GM19324 (cell line): ENCODE results near the gene TNNI2.

Source experiments
- ATAC-seq: cut with Tn5 transposase; IDR thresholded peaks from one replicate; pipeline ENCODE4 v1.9.1; 2021; ENCODE audit warnings: mild to moderate bottlenecking, moderate library complexity; ENCODE audit not compliant: unreplicated experiment, low FRiP score

The TNNI2 gene

DNA sequence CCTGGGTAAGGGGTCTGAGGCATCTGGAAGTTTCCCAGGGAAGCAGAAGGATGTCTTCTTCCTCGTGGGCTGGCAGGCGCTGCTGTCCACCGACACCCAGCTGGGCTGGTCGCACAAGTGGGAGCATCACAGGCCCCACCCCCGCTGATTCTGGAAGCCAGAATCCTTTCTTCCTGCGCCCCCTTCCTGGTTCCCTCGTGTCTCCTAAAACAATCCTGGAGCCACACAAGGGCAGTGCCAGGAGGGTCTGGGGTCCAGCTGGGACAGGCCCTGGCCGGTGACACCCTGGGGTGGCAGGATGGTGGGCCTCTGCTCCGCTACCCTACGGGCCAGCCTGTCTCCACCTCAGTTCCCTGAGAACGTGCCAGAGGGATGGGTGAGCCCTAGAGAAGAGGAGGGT is 18.3 kb downstream of the TNNI2 start:
- ATAC-seq = no peak

DNA sequence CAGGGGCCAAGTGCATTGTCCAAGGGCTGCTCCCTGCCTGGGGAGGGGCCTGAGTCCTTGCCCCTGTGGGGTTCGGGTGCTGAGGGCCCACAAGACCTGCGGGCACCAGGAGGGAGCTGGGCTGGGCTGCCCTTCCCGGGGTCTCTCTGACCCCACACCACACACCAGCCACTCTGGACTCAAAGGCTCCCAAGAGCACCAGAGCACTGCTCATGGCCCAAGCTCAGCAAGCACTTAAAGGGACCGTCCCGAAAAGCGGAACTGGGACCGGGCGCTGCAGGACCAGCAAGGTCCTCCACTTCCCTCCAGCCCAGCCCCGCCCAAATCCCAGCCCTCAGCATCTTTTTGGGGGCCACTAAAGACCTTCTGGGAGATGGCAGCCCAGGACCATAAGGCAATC is 19.4 kb downstream of the TNNI2 start:
- ATAC-seq = no peak

DNA sequence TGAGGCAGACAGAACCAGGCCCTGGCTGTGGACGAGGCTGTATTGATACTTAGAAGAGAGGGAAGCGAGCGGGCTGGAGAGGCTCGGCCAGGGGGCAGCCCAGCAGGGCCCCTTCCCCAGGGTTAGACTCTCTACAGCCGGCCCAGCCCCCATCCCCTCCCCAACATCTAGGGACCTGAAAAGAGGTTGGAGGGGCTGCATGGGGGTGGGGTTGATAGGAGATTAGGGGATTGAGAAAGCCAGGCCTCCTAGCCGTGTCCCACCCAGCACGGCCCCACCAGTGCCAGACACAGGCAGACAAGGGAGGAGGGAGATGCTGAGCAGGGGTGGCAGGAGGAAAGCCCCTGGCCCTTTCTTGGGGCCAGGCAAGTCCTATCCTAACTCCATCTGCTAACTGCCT is 19.8 kb downstream of the TNNI2 start:
- no peak for ATAC-seq

DNA sequence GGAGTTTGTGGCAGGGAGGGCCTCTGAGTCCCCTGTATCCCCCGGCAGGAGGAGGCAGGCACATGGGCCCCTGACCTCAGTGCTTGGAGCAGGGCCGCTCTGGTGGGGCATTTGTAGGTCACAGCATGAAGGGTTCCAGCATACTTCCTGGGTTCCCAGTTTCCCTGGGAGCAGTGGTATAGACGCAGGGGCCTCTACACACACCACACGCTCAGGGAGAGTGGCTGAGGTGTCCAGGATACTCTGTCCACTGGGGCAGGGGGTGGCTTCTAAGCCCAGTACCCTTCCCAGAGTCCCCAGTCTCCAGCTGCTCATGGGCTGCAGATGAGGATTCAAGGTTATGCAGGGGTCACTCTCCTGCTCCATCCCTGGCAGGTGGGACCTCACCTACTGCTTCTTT is 20.2 kb downstream of the TNNI2 start:
- ATAC-seq = no peak

DNA sequence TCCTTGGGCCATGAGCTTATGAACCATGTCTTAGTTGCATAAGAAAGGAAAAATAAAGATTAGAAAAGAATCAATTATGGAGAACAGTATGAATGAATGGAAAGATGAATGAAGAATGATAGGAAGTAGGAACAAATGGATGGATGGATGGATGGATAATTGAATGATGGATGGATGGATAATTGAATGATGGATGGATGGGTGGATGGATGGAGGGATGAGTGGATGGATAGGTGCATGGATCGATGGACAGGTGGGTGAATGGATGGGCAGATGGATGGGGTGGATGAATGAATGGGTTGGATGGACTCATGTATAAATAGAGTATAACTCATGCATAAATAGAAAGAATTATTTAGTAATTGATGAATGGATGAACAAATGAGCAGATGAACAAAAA is 21.3 kb downstream of the TNNI2 start:
- ATAC-seq = no peak

DNA sequence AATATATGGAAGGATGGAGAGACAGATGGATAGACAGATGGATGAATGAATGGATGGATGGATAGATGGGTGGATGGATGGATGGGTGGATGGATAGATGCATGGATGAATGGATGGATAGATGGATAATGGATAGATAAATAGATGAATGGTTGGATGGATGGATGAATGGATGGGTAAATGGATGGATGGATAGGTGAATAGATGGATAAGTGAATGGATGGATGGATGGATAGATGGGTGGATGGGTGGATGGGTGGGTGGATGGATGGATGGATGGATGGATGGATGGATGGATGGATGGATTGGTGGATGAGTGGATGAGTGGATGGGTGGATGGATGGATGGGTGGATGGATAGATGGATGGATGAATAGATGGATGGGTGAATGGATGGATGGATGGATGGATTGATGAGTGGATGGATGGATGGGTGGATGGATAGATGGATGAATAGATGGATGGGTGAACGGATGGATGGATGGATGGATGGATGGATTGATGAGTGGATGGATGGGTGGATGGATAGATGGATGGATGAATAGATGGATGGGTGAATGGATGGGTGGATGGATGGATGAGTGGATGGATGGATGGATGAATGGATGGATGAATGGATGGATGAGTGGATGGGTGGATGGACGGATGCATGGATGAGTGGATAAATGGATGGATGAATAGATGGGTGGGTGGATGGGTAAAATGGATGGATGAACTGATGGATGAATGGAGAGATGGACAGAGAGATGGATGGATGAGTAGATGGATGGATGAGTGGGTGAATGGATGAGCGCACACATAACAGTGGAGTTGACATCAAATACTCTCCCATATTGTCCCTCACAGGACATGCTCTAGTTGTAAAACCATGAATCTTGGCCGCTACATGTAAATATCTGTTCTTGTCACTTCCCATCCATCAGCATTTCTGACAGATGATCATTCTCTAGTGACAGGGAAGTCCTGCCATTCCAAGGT is 22.9 kb downstream of the TNNI2 start:
- ATAC-seq = no peak

DNA sequence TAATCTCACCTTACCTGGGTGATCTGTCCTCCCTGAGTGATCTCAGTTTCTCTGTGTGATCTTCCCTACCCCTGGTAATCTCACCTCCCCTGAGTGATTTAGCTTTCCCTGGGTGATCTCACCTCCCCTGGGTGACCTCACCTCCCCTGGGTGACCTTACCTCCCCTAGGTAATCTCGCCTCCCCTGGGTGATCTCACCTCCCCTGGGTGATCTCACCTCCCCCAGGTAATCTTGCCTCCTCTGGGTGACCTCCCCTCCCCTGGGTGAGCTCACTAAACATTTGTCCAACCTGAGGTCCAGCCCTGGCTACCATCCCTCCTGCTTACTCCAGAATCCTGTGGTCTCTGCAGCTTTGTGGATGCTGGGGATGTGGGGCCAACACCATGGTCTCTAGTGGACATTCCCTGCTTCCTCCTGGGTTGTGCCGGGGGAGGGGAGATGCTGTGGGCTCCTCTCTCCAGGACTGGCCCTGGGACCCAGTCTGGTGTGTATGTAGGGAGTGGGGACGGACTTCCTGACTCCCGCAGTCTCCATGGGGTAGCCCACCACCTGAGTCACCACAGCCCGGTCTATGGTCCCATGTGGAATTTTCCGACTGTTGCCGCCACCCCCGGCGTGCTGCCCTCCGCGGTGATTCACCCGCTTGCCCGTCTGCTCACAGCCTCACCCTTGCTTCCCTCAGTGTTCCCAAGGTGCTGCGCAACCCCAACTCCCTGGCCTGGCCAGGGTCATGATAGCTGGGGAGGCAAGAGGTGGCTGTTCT is 24.0 kb downstream of the TNNI2 start:
- no peak for ATAC-seq

DNA sequence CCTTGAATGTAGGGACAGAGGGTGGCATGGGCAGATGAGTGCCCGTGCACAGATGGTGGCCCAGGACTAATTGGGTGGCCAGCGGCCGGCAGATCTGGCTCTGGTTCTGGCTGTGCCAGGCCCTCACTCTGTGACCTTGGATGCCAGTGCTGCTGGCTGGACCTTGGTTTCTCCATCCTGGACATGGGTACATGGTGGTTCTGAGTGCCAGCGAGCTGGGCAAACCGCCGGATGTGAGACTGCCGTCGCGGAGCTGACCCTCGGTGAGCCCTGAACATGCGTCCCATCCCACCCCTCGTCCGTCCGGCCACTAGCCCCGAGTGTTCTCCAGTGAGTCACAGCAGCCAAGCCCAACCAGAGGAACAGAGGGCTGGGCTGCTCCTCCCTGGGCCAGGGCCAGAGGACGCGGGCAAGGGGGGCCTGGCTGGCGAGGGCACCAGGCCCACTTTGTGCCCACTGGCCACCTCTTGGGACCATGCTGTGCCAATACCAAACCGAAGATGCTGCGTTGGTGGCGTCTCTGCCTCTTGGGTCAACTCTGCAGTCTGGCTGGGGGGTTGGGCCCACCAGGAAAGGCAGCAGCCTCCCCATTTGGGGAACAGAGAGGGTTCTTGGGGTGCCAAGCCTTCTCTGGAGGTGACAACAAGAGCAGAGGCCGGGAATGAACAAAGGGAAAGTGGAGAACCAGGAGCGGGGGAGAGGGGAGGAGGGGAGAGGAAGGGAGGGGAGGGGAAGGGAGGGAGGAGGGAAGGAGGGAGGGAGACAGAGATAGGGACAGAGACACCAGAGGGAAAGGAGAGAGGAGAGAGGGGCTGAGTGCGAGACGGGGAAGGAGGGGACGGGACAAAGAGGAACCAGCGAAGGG is 24.8 kb downstream of the TNNI2 start:
- ATAC-seq = no peak

DNA sequence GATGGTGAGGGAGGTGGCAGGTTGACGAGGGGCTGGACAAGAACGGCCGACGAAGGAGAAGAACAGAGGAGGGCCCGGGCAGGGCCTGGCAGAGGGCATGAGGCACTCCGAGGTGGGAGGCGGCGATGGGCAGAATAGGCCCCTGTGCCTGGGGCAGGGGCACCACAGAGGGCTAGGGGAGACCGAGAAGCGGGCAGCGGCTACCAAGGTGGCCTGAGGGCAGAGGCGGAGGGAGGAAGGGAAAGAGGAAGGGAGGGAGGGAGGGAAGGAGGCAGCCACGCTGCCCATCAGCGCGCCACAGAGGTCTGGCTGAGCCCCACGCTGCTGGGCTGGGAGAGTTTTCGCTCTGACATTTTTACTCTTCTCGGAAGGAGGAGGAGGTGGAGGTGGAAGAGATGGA is 25.4 kb downstream of the TNNI2 start:
- no peak for ATAC-seq

DNA sequence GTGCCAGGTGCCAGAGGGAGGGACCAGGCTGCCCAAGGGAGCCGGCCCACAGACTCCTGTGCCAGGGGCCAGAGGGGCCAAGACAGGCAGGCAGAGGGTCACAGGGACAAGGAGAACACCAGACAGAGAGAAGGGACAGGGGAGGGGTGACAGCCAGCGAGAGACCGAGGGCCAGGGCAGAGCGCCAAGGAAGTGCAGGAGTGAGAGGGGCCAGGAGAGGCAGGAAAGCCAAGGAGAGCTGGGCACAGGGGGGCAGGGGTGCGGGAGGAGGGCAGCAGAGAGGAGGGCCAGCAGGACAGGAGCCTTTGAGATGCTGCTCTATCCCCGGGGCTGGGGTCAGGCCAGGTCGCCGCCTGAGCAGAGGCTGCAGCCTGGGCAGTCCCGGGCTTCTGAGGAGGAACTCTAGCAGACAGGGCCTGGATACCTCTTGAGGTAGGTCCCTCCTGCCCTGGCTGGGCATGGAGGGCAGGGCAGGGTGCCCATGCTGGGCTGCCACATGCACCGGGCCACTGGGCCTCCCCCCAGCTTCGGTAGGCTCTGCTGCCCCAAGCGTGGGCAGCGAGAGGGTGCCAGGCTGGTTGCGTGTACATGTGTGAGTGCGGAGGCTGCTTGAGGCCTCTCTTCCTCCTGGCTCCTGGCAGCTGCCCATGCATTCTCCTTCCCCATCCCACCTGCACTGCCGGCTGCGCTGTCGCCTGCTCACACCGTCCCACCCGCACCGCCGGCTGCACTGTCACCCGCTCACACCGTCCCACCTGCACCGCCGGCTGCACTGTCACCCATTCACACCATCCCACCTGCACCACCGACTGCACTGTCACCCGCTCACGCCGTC is 26.3 kb downstream of the TNNI2 start:
- ATAC-seq = no peak

DNA sequence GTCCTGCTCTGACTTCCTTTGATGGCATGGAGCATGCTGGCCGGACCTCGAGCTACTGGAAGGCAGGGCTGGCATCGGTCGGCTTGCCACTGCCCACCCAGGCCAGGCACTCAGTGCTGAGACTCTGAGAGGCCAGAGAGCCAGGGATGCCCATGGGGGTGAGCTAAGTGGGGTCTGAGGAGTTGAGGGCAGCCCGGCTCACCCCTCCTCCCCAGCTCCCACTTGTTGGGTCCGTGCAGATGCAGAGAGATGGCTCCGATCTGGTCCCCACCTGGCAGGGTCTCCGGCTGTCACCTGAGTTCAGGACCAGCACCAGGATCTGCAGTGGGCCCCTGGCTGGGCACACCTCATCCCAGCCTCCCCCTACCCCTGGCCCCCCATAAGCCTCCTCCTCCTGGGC is 27.4 kb downstream of the TNNI2 start:
- ATAC-seq = no peak

DNA sequence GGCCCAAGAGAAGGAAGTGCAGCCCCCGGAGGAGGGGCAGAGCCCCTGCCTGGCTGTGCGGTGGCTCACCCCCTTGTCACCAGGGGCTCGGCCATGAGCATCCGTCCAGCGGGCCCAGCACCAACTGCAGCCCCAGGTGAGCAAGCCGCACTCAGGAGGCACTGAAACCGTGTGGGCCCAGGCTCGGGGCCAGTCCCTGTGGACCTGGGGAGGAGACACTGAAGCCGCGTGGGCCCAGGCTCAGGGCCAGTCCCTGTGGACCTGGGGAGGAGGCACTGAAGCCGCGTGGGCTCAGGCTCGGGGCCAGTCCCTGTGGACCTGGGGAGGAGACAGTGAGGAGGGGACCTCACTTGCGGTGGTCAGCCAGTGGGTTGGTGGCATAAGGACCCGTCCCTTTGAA is 28.0 kb downstream of the TNNI2 start:
- no peak for ATAC-seq

DNA sequence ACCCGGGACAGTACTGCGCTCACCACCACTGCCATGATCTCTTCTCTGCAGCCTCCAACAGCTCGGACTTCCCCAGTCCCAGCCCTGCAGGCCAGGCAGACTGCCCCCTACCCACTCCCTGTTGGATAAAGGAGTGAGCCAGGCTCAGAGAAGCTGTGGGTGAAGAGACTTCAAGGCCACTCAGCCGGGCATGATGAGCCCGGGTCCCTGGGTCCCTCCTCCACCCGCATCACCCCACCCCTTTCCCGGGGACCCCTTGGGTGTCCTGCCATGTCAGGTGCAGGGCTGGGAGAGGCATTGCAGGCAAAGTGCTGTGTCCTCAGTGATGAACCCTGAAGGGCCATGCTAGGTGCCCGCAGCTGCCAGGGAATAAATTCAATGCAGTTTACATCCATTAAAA is 28.6 kb downstream of the TNNI2 start:
- no peak for ATAC-seq

DNA sequence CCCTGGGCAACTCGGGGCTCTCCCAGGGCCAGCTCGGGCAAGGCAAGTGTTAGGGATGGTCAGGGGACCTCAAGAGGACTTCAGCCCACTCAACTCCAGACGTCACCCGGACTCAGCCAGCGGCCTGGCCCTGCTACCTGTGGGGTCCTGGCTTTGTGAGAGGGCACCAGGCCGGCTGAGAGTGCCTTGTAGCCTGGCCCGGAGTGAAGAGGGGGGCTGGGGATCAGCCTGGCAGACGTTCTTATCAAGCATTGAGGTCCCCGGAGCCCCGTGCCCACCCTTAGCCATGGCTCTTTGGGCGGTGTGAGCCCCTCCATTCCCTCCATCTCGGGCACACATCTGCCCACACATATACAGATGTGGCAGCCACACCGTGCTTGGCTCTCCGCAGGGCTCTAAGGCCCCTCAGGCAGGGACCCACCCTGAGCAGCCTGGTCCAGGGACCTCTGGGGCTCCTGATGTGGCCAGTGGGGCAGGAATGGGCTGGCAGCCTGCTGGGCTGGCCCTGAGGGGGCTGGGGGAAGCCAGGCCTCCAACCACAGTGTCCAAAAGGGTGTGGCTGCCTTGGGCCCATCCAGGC is 29.4 kb downstream of the TNNI2 start:
- ATAC-seq = no peak

DNA sequence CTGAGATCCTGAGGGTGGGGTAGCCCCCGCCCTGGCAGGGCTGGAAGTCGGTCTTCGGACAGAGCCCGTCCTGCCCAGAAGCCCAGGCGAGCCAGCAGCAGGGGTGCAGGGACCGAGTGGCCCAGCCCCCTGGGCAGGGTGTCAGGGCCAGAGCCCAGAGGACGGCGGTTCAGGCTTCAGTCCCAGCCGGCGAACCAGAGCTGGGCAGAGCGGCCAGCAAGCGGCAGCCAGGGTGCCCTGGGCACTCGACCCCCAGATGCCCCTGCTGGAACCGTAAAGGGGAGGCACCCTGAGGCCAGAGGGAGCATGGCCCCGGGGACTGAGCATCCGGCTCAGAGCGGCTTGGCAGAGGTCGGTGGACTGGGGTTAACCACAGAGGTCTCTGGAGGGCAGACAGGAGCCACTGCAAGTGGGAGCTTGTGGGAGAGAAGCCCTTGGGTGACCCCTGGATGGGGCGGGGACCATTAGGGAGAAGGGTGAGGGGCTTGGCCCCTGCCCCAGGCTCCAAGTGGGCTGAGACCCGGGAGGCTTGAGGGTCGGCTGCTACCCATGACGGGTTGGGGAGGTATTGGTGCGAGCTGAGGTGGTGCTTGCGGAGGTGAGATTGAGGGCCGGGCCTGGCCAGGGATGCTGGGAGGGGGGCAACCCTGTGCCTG is 30.0 kb downstream of the TNNI2 start:
- no peak for ATAC-seq

DNA sequence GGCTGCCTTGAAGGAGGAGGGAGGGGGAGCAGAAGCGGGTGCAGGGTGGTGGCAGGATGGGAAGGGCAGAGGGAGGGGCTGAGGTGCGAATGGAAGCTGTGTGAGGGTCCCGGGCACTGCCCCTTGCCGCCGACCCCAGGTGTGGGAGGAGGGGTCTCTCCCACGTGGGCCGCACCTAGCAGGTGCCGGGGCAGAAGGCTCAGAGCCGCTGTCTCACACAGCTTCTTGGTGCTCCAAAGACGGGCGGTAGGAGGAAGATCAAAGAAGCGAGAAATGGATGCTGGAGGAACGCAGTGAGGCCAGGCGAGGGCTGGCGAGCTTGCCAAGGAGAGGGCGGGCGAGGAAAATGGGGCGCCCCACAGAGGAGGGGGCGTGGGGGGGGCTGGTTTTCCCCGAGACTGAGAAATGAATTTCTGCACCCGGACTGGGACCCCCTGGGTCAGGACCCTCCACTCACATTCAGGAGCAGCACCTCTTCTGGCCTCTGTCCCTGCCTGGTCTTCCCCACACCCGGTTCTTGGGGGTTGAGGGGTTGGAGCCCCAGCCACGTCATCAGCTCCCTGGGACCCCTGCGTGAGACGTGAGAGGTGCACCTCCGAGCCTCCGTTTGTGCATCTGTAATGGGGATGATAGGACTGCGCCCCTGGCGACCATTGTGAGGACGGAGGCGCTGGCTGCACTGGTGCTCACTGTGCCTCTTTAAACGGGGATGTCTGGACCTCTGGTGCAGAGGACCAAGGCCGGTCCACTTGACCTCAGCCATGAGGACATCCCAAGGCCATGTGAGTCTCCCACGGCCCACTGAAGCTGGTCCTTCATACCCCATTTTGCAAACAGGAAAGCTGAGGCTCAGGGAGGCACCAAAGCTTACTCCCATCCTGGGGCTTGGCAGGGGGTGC is 30.9 kb downstream of the TNNI2 start:
- ATAC-seq = no peak

DNA sequence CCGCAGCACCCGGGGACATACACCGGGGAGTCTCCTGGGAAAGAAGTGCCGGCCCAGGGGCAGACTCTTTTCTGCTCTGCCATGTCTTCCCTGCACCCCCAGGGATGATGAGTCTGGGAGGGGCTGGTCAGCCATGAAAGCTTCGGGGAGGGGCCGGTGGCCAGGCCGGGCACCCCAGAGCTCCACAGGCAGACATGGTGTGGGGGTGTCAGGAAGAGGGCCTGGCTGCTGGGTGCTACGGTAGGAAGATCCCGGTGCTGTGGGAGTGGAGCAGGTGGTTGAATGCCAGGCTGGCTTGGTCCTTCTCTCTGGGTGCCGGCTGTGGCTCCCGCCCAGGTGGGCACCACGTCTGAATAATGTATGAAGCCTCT is 31.5 kb downstream of the TNNI2 start:
- ATAC-seq = no peak
